HepG2 (cell line): ENCODE data around the gene SNRPD2. TPM values are rescaled to one million over a fixed set of nuclear protein-coding genes. Genes with fewer than 3 reads are reported as not detected.
A peak's percentile ranks its signal among the peaks of the same experiment; 100 is the strongest.

Experiments
- CHD4 ChIP-seq: fragments of 200-600 bp; sonication (generic); IDR thresholded peaks from 2 replicates; pipeline ENCODE4 v1.7.0; 2017; ENCODE audit warnings: mild to moderate bottlenecking, low read length, borderline replicate concordance
- DR1 ChIP-seq: sonication (generic); formaldehyde crosslinking; IDR thresholded peaks from 2 replicates; pipeline ENCODE4 v1.8.0; 2021; ENCODE audit warnings: mild to moderate bottlenecking, missing genetic modification reagents, inconsistent platforms
- ELF1 ChIP-seq: sonication (generic); formaldehyde crosslinking; IDR thresholded peaks from 2 replicates; pipeline ENCODE4 v1.4.0; 2020; ENCODE audit warnings: missing genetic modification reagents
- ETV5 ChIP-seq: IDR thresholded peaks from 2 replicates; pipeline ENCODE4 v1.6.1; 2018; ENCODE audit warnings: missing biosample characterization, missing genetic modification reagents, inconsistent platforms, borderline replicate concordance
- GATAD1 ChIP-seq: IDR thresholded peaks from 2 replicates; pipeline ENCODE4 v1.6.1; 2016; ENCODE audit warnings: missing genetic modification reagents, missing compliant biosample characterization
- GFI1 ChIP-seq: sonication (generic); formaldehyde crosslinking; IDR thresholded peaks from 2 replicates; pipeline ENCODE4 v1.5.0; 2020; ENCODE audit warnings: missing genetic modification reagents, mild to moderate bottlenecking, borderline replicate concordance
- IKZF4 ChIP-seq: sonication (generic); formaldehyde crosslinking; IDR thresholded peaks from 2 replicates; pipeline ENCODE4 v1.5.1; 2020; ENCODE audit warnings: borderline replicate concordance, mild to moderate bottlenecking, low read depth, missing genetic modification reagents; ENCODE audit errors: not compliant biosample characterization
- ISL2 ChIP-seq: sonication (generic); formaldehyde crosslinking; IDR thresholded peaks from 2 replicates; pipeline ENCODE4 v1.5.0; 2020; ENCODE audit warnings: missing genetic modification reagents
- KDM1A ChIP-seq: IDR thresholded peaks from 2 replicates; pipeline ENCODE4 v1.6.1; 2016; ENCODE audit warnings: missing compliant biosample characterization
- MBNL3 ChIP-seq: fragments of 250-450 bp; sonication (Bioruptor Pico); conservative IDR thresholded peaks from 2 replicates; pipeline ENCODE4 v1.8.0; 2022; ENCODE audit warnings: mild to moderate bottlenecking, inconsistent platforms
- MTA3 ChIP-seq: sonication (generic); formaldehyde crosslinking; IDR thresholded peaks from 2 replicates; pipeline ENCODE4 v1.4.0; 2020; ENCODE audit warnings: missing genetic modification reagents
- MXI1 ChIP-seq: IDR thresholded peaks from 3 replicates; pipeline ENCODE4 v1.6.1; 2012; ENCODE audit warnings: low read depth, low read length, inconsistent platforms, borderline replicate concordance
- RAD21 ChIP-seq: fragments of 450-650 bp; formaldehyde crosslinking; IDR thresholded peaks from 2 replicates; pipeline ENCODE4 v1.5.0; 2020; ENCODE audit warnings: mild to moderate bottlenecking
- RBAK ChIP-seq: sonication (generic); formaldehyde crosslinking; IDR thresholded peaks from 2 replicates; pipeline ENCODE4 v1.5.1; 2020; ENCODE audit warnings: mild to moderate bottlenecking, missing genetic modification reagents
- SIN3B ChIP-seq: fragments of 150-350 bp; IDR thresholded peaks from 2 replicates; pipeline ENCODE4 v1.6.1; 2014; ENCODE audit warnings: low read length
- SMAD3 ChIP-seq: sonication (generic); formaldehyde crosslinking; IDR thresholded peaks from 2 replicates; pipeline ENCODE4 v1.4.0; 2020; ENCODE audit warnings: missing genetic modification reagents
- SOX5 ChIP-seq: IDR thresholded peaks from 2 replicates; pipeline ENCODE4 v1.6.1; 2016; ENCODE audit warnings: borderline replicate concordance
- SP1 ChIP-seq, 2 experiments: fragments of 450-650 bp in 1 of 2; sonication (generic) in 1 of 2; formaldehyde crosslinking in 1 of 2; IDR thresholded peaks; 2 replicates each; pipeline versions ENCODE4 v1.4.0 to v1.6.1; 2016 to 2020; ENCODE audit warnings: missing genetic modification reagents in 1 of 2
- TCF12 ChIP-seq, 2 experiments: fragments of 450-650 bp in 1 of 2; sonication (generic) in 1 of 2; formaldehyde crosslinking in 1 of 2; IDR thresholded peaks; 2 replicates each; pipeline versions ENCODE4 v1.6.1 to v1.8.0; 2017 to 2022; ENCODE audit warnings: antibody characterized with exemption in 1 of 2, mild to moderate bottlenecking in 1 of 2, missing genetic modification reagents in 1 of 2, moderate library complexity in 1 of 2
- YEATS4 ChIP-seq: sonication (generic); formaldehyde crosslinking; IDR thresholded peaks from 2 replicates; pipeline ENCODE4 v1.4.0; 2020; ENCODE audit warnings: missing genetic modification reagents, borderline replicate concordance
- ZFP62 ChIP-seq: sonication (generic); formaldehyde crosslinking; IDR thresholded peaks from 2 replicates; pipeline ENCODE4 v1.4.0; 2020; ENCODE audit warnings: missing genetic modification reagents
- ZHX2 ChIP-seq, 2 experiments: sonication (generic) in 1 of 2; formaldehyde crosslinking in 1 of 2; IDR thresholded peaks; 2 replicates each; pipeline versions ENCODE4 v1.6.1 to v1.9.0; 2014 to 2022; ENCODE audit warnings: antibody characterized with exemption in 1 of 2, borderline replicate concordance in 1 of 2, inconsistent platforms in 1 of 2, low read depth in 1 of 2, missing genetic modification reagents in 1 of 2
- ZNF564 ChIP-seq: sonication (generic); formaldehyde crosslinking; IDR thresholded peaks from 2 replicates; pipeline ENCODE4 v1.8.1; 2023; ENCODE audit warnings: mild to moderate bottlenecking, missing genetic modification reagents
- ZNF720 ChIP-seq: sonication (generic); formaldehyde crosslinking; IDR thresholded peaks from 2 replicates; pipeline ENCODE4 v1.4.0; 2020; ENCODE audit warnings: missing genetic modification reagents
- polyA plus RNA-seq, 8 experiments: library from polyadenylated mRNA; depleted of rRNA in 3 of 8; stranded (reverse) in 7 of 8; unstranded in 1 of 8; fragments of >200 nt; fragmentation: Illumina TruSeq in 4 of 8; extraction: Trizol in 4 of 8; gene quantifications; 2 replicates each; pipeline versions ENCODE4 v1.2.1 to v1.2.3, GENCODE V29; 2011 to 2016; ENCODE audit warnings: low read depth in 4 of 8, missing spikeins in 1 of 8, mixed read lengths in 1 of 8; ENCODE audit not compliant: insufficient read depth in 1 of 8
- total RNA-seq, 5 experiments: library from RNA; depleted of rRNA; stranded (reverse); fragments of >200 nt; fragmentation: Illumina TruSeq; extraction: Trizol; gene quantifications; 2 replicates each; pipeline ENCODE4 v1.2.3, GENCODE V29; 2016; ENCODE audit warnings: low read depth in 1 of 5
- TF ChIP-seq, protein P1 (sequence below): IDR thresholded peaks from 2 replicates; pipeline ENCODE4 v1.6.1; 2012; ENCODE audit warnings: inconsistent platforms

Gene SNRPD2
- total and polyA plus RNA-seq, 2 of the 13 experiments (the other 11 are each of a cell fraction or from before 2014, with no cell fraction given): 299 to 485 TPM

DNA sequence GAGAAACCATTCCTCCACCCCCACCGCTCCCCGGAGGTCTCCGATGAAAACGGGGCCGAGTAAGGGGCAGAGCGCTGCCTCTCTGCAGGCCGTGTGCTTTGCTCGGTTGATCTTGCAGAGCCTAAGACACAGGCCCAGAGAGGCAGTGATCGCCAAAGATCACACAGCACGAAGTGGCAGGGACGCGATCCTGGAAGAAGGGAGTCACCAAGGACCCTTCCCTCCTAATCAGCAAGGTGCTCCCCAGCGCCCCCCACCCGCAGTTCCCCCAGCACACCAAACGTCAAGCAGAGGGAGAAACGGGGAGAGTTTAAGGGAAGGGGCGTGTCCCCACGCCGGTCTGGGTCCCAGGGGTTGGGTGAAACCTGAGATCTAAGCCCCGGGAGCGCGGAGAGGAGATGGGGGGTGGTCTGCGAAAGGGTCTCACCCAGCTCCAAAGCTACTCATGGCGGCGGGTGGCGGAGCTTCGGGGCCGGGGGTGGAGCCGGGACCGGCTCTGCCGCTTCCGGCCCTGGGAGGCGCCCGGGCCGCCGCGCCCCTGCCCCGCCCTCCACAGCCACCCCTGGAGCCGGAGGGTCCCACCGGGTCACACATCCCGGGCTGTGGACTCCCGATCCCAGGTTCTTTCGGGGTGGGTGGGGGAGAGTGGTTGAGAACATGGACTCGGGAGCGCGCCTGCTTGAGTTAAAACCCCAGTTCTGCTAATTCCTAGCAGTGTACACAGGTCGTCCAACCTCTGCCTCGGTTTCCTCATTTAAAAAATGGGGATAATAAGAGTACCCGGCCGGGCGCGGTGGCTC lies 52.6 kb downstream of the SNRPD2 start, which contains the start of gene EML2 (continued):
- TF ChIP-seq SIN3B: no peak
- TF ChIP-seq GATAD1: no peak
- no peak; the same call in 2 of the 3 replicates for TF ChIP-seq MXI1
- TF ChIP-seq ETV5: peak; percentile 15; the same call in 1 of the 2 replicates
- no peak for TF ChIP-seq SOX5 (CRISPR knock-in tag)
- TF ChIP-seq IKZF4 (CRISPR knock-in tag): no peak
- no peak for TF ChIP-seq GFI1 (CRISPR knock-in tag)
- TF ChIP-seq ZHX2 (IDR thresholded peaks at IDR 0.05; ENCODE audit: low read depth): no peak
- TF ChIP-seq ZHX2 (CRISPR knock-in tag; IDR thresholded peaks at IDR 0.05; ENCODE audit: borderline replicate concordance): no peak
- TF ChIP-seq ZFP62 (CRISPR knock-in tag): no peak
- TF ChIP-seq MTA3: no peak
- TF ChIP-seq ZNF564 (CRISPR knock-in tag): no peak
- no peak for TF ChIP-seq SP1 (IDR thresholded peaks at IDR 0.05)
- no peak for TF ChIP-seq SP1 (CRISPR knock-in tag; IDR thresholded peaks at IDR 0.05)
- TF ChIP-seq ZNF720 (CRISPR knock-in tag): no peak
- TF ChIP-seq RBAK (CRISPR knock-in tag): no peak
- no peak for TF ChIP-seq YEATS4 (CRISPR knock-in tag)
- no peak for TF ChIP-seq TCF12 (IDR thresholded peaks at IDR 0.05)
- TF ChIP-seq TCF12 (CRISPR knock-in tag; IDR thresholded peaks at IDR 0.05): no peak
- TF ChIP-seq RAD21 (CRISPR knock-in tag): no peak
- peak; percentile 81; the same call in 1 of the 2 replicates for TF ChIP-seq KDM1A
- 0 out of 2 replicates have a peak, but pooled peaks have one; percentile 57 for TF ChIP-seq CHD4
- TF ChIP-seq MBNL3 (CRISPR knock-in tag): no peak
- TF ChIP-seq SMAD3 (CRISPR knock-in tag): no peak
- TF ChIP-seq ISL2 (CRISPR knock-in tag): no peak
- TF ChIP-seq DR1 (CRISPR knock-in tag): 0 out of 2 replicates have a peak, but pooled peaks have one; percentile 23
- TF ChIP-seq, protein P1, sequence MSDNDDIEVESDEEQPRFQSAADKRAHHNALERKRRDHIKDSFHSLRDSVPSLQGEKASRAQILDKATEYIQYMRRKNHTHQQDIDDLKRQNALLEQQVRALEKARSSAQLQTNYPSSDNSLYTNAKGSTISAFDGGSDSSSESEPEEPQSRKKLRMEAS: peak; percentile 23; the same call in 1 of the 2 replicates
- 0 out of 2 replicates have a peak, but pooled peaks have one; percentile 6 for TF ChIP-seq ELF1 (CRISPR knock-in tag)
